Measurements from ENCODE around the gene MLN. TPM values are rescaled to one million over a fixed set of nuclear protein-coding genes. Genes with fewer than 3 reads are reported as not detected.
A peak's percentile ranks its signal among the peaks of the same experiment; 100 is the strongest.

Gene MLN
- total RNA-seq, 1 experiment from 2014 or later, result not detected

- H3K14ac ChIP-seq (ENCODE audit: insufficient read depth, low read length), result no peak overlapping the region
- peak overlapping the region in 1 of 3 experiments; percentile 91; a peak in 1 of 7 replicates for H3K27ac Mint-ChIP-seq
- no peaks in the 10 kb centered on the region for H4K20me1 ChIP-seq (ENCODE audit: control insufficient read depth, insufficient read depth, insufficient read length)
- H2BK5ac ChIP-seq (ENCODE audit: insufficient read length, low read length), result no peak overlapping the region
- H2BK20ac ChIP-seq (ENCODE audit: low read depth, low read length, poor library complexity, severe bottlenecking), result no peak overlapping the region
- no peak overlapping the region for H3K56ac ChIP-seq (ENCODE audit: insufficient read length, low read depth, low read length)
- H4K8ac ChIP-seq (replicated peaks; ENCODE audit: insufficient read length, low read depth, low read length), result no peak overlapping the region
- H3K4me3 Mint-ChIP-seq, result no peak overlapping the region
- no peaks in the 10 kb centered on the region for H3K36me3 Mint-ChIP-seq (ENCODE audit: insufficient read depth in 1 of 3, low read depth in 3 of 3)
- no peak overlapping the region for H3K4ac ChIP-seq (ENCODE audit: low read depth, low read length)
- WGBS (ENCODE audit: extremely low coverage, insufficient read length, low lambda C conversion rate), result no CpG with 5 or more reads among the region's 8 CpGs
- H3K23ac ChIP-seq (ENCODE audit: insufficient read length, low read depth, low read length), result no peak overlapping the region
- H4K5ac ChIP-seq (ENCODE audit: insufficient read length, low read depth, low read length), result no peak overlapping the region
- H3K27me3 ChIP-seq (ENCODE audit: insufficient read depth, low read length), result no peaks in the 10 kb centered on the region
- H3K9me3 ChIP-seq (ENCODE audit: control insufficient read depth, low read depth, low read length), result no peaks in the 10 kb centered on the region
- no peak overlapping the region for H2AFZ ChIP-seq (ENCODE audit: low read length)
- no peak overlapping the region for H3T11ph ChIP-seq (ENCODE audit: low read length)
- H2BK12ac ChIP-seq (ENCODE audit: insufficient read length, low read depth, low read length), result no peak overlapping the region
- H2BK120ac ChIP-seq (ENCODE audit: low read depth, low read length, poor library complexity, severe bottlenecking), result no peak overlapping the region
- DNase-seq, result peak; percentile 94
- H3K4me2 ChIP-seq (ENCODE audit: insufficient read depth, insufficient read length, low read length), result no peak overlapping the region
- H3K79me2 ChIP-seq (ENCODE audit: insufficient read depth, low read length), result no peaks in the 10 kb centered on the region
- no peaks in the 10 kb centered on the region for H3K9me3 Mint-ChIP-seq
- no peak overlapping the region for H3K18ac ChIP-seq (ENCODE audit: insufficient read length, low read depth, low read length)
- no peaks in the 10 kb centered on the region for H3K4me1 ChIP-seq (ENCODE audit: insufficient read depth, low read length)
- H2AK5ac ChIP-seq (ENCODE audit: insufficient read length, low read length), result no peak overlapping the region
- H4K91ac ChIP-seq (ENCODE audit: insufficient read length, low read depth, low read length), result no peak overlapping the region
- peak; percentile 82 for TF ChIP-seq CTCF (conservative IDR thresholded peaks at IDR 0.05)
- H2BK15ac ChIP-seq (ENCODE audit: low read depth, low read length), result no peak overlapping the region
- H3K27ac ChIP-seq (ENCODE audit: insufficient read length, low read depth, low read length), result no peak overlapping the region
- H3K9ac ChIP-seq (ENCODE audit: extremely low read depth, insufficient read length, low read length), result no peak overlapping the region
- H3K4me1 Mint-ChIP-seq, result peaks cover 22 to 24% of the 10 kb centered on the region in 2 experiments
- peaks cover 2% of the 10 kb centered on the region; the same call in 1 of the 2 replicates for H3K27me3 Mint-ChIP-seq (ENCODE audit: low read depth)
- no peaks in the 10 kb centered on the region for H3K79me1 ChIP-seq (ENCODE audit: insufficient read depth, low read depth, low read length, poor library complexity, severe bottlenecking)
- no peaks in the 10 kb centered on the region for H3K23me2 ChIP-seq (ENCODE audit: insufficient read length, low read depth, low read length, poor library complexity, severe bottlenecking)
These were observed 48.2 kb upstream of the MLN start for GRCh38 chr6:33851959-33852358.

All from H9 (cell line).